Activated naive CD8-positive, alpha-beta T cell treated with anti-CD3 and anti-CD28 coated beads, Interleukin-2, amount 10 ng/mL, durations not matched to agents 7 days and 5 days (primary cell): Measurements from ENCODE around the gene MSGN1. TPM values are rescaled to one million over a fixed set of nuclear protein-coding genes. Genes with fewer than 3 reads are reported as not detected.

Experiments
- ATAC-seq: fragments of 150-1000 bp; cut with Tn5 transposase; one replicate; pipeline ENCODE4 v1.10.0; 2021; ENCODE audit warnings: low read depth, moderate library complexity
- POLR2A ChIA-PET: fragments of 350-600 bp; sonication (Branson Sonifier 250); formaldehyde crosslinking; loops from one replicate; lab custom pipeline; 2021; ENCODE audit warnings: antibody characterized with exemption; lab: Charles Lee
- DNase-seq: peaks from one replicate; pipeline ENCODE4 v3.0.0; 2021
- H3K27ac Mint-ChIP-seq: one replicate; pipeline ENCODE4 v1.8.0; 2022; ENCODE audit warnings: mild to moderate bottlenecking, mixed read lengths
- H3K27me3 Mint-ChIP-seq: one replicate; pipeline ENCODE4 v1.8.0; 2022; ENCODE audit warnings: mild to moderate bottlenecking, moderate library complexity, mixed read lengths
- H3K36me3 Mint-ChIP-seq: one replicate; pipeline ENCODE4 v1.8.0; 2021; ENCODE audit warnings: mild to moderate bottlenecking, mixed read lengths
- H3K4me1 Mint-ChIP-seq: one replicate; pipeline ENCODE4 v1.8.0; 2021; ENCODE audit warnings: mixed read lengths
- H3K4me3 Mint-ChIP-seq: one replicate; pipeline ENCODE4 v1.8.0; 2022; ENCODE audit warnings: mild to moderate bottlenecking, moderate library complexity, mixed read lengths
- H3K9me3 Mint-ChIP-seq: one replicate; pipeline ENCODE4 v1.8.0; 2021; ENCODE audit warnings: mixed read lengths
- total RNA-seq, 2 experiments: library from RNA; stranded (reverse); gene quantifications; one replicate each; pipeline ENCODE4 v1.2.3, GENCODE V29; 2021

MSGN1 gene
- total RNA-seq, 2 experiments from 2014 or later, result not detected

DNA sequence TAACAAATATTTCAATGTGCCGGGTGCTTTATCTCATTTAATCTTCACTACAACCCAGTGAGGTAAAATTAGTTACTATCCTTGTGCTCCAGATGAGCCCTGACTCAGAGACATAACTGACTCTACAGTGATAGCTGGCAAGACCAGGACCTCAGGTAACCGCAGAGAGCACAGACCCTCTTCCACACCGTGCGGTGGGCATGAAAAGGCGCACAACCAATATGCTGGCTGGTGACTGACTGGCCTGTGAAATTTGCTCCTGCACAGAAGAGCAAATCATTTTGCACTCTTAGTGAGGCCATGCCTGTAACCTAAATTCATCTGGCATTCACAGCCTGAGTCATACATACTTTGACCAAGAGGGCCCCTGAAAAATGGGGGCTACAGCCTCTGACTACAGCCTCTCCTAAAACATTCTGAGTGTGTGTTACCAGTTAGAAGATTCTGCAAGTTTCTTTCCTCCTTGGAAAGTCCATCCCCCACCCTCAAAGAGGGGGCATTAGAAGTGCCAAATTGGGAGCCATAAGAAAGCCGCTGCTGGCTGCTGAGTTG lies 22.4 kb upstream of the MSGN1 start:
- no peaks in the 10 kb centered on the region for H3K36me3 Mint-ChIP-seq
- peaks cover 11% of the 10 kb centered on the region for H3K4me1 Mint-ChIP-seq
- H3K9me3 Mint-ChIP-seq, result no peaks in the 10 kb centered on the region
- ATAC-seq (no peak), DNase-seq (no peak)
- peaks cover 42% of the 10 kb centered on the region for H3K27me3 Mint-ChIP-seq
- POLR2A ChIA-PET, result no interaction called here
- H3K4me3 Mint-ChIP-seq, result no peak overlapping the region
- H3K27ac Mint-ChIP-seq, result no peak overlapping the region

DNA sequence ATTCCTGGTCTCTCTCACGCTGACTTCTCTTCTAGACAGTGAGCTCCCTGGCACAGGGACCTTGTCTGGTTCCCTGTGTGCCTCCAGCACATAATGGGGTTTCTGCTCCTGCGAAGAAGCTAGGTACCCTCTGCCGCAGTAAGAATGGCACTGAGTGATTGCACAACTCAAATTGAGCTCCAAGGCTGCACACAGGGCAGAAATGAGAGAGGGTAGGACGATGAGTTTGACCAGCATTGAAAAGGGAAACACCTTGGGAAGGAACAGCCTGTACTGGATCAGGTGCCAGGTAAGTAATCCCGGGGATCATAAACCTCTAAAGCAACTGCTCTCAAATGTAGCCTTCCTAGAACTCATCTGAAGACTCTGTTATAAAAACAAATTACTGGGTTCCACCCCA lies 21.0 kb upstream of the MSGN1 start:
- no peak overlapping the region for H3K27ac Mint-ChIP-seq
- H3K4me1 Mint-ChIP-seq, result peaks cover 18% of the 10 kb centered on the region
- no peak overlapping the region for H3K4me3 Mint-ChIP-seq
- peaks cover 43% of the 10 kb centered on the region for H3K27me3 Mint-ChIP-seq
- no peak for DNase-seq
- POLR2A ChIA-PET, result no interaction called here
- no peaks in the 10 kb centered on the region for H3K9me3 Mint-ChIP-seq
- no peaks in the 10 kb centered on the region for H3K36me3 Mint-ChIP-seq
- ATAC-seq, result no peak

- POLR2A ChIA-PET, result no interaction called here
- no peak for DNase-seq
- no peak for ATAC-seq
- H3K27me3 Mint-ChIP-seq, result peaks cover 30% of the 10 kb centered on the region
- H3K4me1 Mint-ChIP-seq, result peaks cover 7% of the 10 kb centered on the region
- H3K27ac Mint-ChIP-seq, result no peak overlapping the region
- H3K36me3 Mint-ChIP-seq, result no peaks in the 10 kb centered on the region
- H3K4me3 Mint-ChIP-seq, result no peak overlapping the region
- no peaks in the 10 kb centered on the region for H3K9me3 Mint-ChIP-seq
Measured at GRCh38 chr2:17798338-17798737, 17.9 kb upstream of the MSGN1 start.

GRCh38 chr2:17799301-17800120 lies 16.7 kb upstream of the MSGN1 start:
- H3K9me3 Mint-ChIP-seq, result no peaks in the 10 kb centered on the region
- no peak overlapping the region for H3K4me3 Mint-ChIP-seq
- H3K36me3 Mint-ChIP-seq, result no peaks in the 10 kb centered on the region
- no peak for DNase-seq
- POLR2A ChIA-PET, result no interaction called here
- H3K27ac Mint-ChIP-seq, result no peak overlapping the region
- peaks cover 33% of the 10 kb centered on the region for H3K27me3 Mint-ChIP-seq
- H3K4me1 Mint-ChIP-seq, result peaks cover 8% of the 10 kb centered on the region
- ATAC-seq, result peak; percentile 39

DNA sequence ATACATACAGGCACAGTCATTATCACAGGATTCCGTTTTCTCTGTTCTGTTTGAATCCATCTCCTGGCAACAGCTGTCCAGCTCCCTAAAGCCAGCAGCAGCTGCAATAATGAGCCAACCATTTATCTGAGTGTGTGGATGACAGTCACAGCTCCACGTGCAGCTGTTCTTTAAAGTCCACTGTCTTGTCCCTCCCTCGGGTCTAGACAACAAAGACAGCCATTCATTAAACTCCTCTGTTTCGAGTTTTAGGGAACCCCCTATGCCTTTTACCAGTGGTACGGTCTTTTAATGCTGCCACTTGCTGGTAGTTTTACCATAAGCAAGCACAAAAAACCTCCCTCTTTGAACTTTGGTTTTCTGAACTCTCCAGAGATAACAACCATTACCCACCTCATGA lies 16.0 kb upstream of the MSGN1 start:
- ATAC-seq (no peak), DNase-seq (no peak)
- no peak overlapping the region for H3K4me3 Mint-ChIP-seq
- peaks cover 36% of the 10 kb centered on the region for H3K27me3 Mint-ChIP-seq
- peaks cover 8% of the 10 kb centered on the region for H3K4me1 Mint-ChIP-seq
- H3K9me3 Mint-ChIP-seq, result no peaks in the 10 kb centered on the region
- no peaks in the 10 kb centered on the region for H3K36me3 Mint-ChIP-seq
- POLR2A ChIA-PET, result no interaction called here
- no peak overlapping the region for H3K27ac Mint-ChIP-seq

DNA sequence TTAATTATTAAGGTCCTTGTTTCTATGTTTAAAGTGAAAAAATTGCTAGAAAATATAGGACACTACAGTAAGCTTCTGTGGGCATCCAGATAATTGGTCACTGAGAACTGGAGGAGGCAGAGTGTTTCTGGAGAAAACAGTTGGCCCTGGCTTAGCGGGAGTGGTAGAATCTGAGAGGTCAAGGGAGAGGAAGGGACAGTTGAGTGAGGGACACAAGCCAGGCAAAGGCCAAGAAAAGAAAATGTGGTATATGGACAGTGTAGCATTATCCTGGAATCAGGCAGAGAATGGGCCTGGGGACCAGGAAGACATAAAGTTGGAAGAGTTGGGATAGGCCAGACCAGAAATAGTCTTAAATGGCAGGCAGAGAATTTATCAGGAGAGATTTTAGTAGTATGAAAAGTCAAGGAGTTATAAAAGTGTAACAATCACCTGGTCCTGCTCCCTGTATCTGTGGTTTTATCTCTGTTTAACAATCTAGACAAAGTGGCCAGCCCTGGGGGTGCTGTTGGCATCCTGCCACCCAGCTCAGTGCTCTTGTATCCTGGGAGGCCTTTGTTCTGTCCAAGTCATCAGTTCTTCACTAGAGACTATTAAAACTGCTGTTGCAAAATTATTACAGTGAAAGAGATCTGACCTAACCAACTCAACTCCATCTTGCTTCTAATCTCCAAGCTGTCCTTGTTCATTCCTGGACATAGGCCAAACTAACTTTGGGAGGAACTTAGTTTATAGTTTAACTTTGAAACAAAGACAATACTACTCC lies 15.4 kb upstream of the MSGN1 start:
- H3K4me1 Mint-ChIP-seq, result peaks cover 8% of the 10 kb centered on the region
- ATAC-seq (no peak), DNase-seq (no peak)
- H3K4me3 Mint-ChIP-seq, result no peak overlapping the region
- H3K27ac Mint-ChIP-seq, result no peak overlapping the region
- peaks cover 33% of the 10 kb centered on the region for H3K27me3 Mint-ChIP-seq
- POLR2A ChIA-PET, result no interaction called here
- no peaks in the 10 kb centered on the region for H3K9me3 Mint-ChIP-seq
- no peaks in the 10 kb centered on the region for H3K36me3 Mint-ChIP-seq

GRCh38 chr2:17803497-17803896 lies 12.8 kb upstream of the MSGN1 start:
- H3K9me3 Mint-ChIP-seq, result no peaks in the 10 kb centered on the region
- no peaks in the 10 kb centered on the region for H3K36me3 Mint-ChIP-seq
- H3K4me3 Mint-ChIP-seq, result no peak overlapping the region
- DNase-seq (no peak), ATAC-seq (no peak)
- H3K4me1 Mint-ChIP-seq, result peaks cover 8% of the 10 kb centered on the region
- POLR2A ChIA-PET, result no interaction called here
- H3K27ac Mint-ChIP-seq, result no peak overlapping the region
- peaks cover 30% of the 10 kb centered on the region for H3K27me3 Mint-ChIP-seq

DNA sequence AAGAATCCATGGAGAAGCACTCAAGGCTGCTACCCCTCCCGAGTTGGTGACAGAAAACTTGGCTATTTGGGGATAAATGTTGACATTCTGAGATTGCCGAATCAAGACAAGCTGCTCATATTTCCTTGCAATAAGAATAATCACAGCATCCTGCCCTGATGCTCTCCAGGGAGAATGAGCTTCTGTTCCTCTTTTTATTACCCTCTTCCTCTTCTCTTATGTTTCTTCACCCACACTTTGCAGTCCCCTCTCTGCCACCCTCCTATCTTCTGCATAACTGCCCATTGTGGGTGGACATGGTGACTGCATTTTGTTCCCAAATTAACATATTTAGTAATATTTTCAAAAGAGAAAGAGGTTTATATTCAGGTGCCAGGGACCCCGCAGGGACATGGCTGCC lies 11.9 kb upstream of the MSGN1 start:
- no peak overlapping the region for H3K4me3 Mint-ChIP-seq
- POLR2A ChIA-PET, result no interaction called here
- peaks cover 26% of the 10 kb centered on the region for H3K27me3 Mint-ChIP-seq
- no peak overlapping the region for H3K27ac Mint-ChIP-seq
- H3K4me1 Mint-ChIP-seq, result peaks cover 5% of the 10 kb centered on the region
- no peak for ATAC-seq
- no peak for DNase-seq
- no peaks in the 10 kb centered on the region for H3K9me3 Mint-ChIP-seq
- no peaks in the 10 kb centered on the region for H3K36me3 Mint-ChIP-seq

GRCh38 chr2:17805166-17805565 lies 11.1 kb upstream of the MSGN1 start:
- no peaks in the 10 kb centered on the region for H3K9me3 Mint-ChIP-seq
- POLR2A ChIA-PET, result no interaction called here
- ATAC-seq, result no peak

DNA sequence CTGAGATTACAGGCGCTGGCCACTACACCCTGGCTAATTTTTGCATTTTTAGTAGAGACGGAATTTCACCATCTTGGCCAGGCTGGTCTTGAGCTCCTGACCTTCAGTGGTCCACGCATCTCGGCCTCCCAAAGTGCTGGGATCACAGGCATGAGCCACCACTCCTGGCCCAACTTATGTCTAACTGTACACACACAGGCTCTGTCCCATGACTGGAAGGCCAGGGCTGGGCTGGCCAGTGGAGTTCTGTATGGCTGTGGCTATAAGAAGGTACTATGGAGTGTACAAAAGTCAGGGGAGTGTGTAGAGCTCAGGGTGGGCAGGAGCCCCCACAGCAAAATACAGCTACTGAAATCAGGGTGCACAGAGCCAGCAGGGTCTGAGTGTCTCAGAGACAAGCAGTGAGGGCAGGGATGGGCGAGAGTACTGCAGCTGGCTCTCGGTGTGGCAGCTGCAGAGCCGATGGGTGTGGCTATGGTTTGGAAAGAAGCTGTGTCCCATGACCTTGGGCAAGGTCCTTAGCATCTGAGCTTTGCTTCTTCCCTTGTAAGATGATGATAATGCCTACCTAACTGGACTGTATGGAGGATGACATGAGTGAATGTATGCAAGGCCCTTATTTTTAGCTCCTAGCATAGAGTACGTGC lies 10.4 kb upstream of the MSGN1 start:
- POLR2A ChIA-PET, result no interaction called here

More at GRCh38 chr2:17805166-17805565, 11.1 kb upstream of the MSGN1 start:
- Mint-ChIP-seq H3K36me3 (no peaks in the 10 kb centered on the region), H3K27ac (no peak overlapping the region), H3K27me3 (peaks cover 30% of the 10 kb centered on the region), H3K4me3 (no peak overlapping the region), H3K4me1 (peaks cover 2% of the 10 kb centered on the region)
- DNase-seq, result no peak

DNA sequence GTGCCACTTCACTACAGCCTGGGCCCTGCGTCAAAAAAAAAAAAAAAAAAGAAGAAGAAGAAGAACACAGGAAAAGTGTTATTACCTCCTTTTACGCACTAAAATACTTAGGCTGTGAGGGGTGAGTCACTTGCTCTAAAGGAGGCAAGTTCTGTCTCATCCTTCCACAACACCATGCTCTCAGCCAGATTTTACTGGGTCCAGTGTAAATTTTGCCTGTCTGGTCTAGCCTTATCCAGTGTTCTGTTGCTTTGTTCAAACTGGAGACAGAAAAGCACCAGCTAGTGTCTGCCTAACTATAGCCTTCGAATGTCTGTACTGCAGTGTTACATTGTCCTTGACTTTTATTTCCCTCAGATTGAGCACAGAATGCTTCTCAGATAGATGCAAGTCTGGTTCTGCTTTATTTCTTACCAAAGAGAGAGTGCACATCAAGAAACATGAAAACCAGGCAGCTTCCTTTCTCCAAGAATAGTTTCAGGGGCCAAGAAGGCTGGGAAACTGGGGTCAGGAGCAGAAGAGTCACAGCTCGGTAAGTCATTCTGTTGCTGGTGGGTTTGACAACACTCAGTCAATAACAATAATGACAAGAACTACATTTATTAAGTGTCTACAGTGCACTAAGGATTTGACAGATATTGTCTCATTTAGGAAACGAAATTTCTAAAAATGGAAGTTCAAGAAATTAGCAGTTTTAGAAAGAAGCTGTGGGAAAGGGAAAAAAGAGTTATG lies 3.1 kb upstream of the MSGN1 start:
- Mint-ChIP-seq H3K9me3 (no peaks in the 10 kb centered on the region), H3K4me3 (no peak overlapping the region), H3K27me3 (peaks cover 40% of the 10 kb centered on the region), H3K4me1 (peaks cover 7% of the 10 kb centered on the region), H3K27ac (no peak overlapping the region), H3K36me3 (no peaks in the 10 kb centered on the region)
- ATAC-seq (no peak), DNase-seq (no peak)
- POLR2A ChIA-PET, result no interaction called here

More for the DNA sequence above, 10.4 kb upstream of the MSGN1 start:
- Mint-ChIP-seq H3K36me3 (no peaks in the 10 kb centered on the region), H3K27ac (no peak overlapping the region), H3K4me1 (peaks cover 2% of the 10 kb centered on the region), H3K9me3 (no peaks in the 10 kb centered on the region), H3K27me3 (peaks cover 32% of the 10 kb centered on the region), H3K4me3 (no peak overlapping the region)
- ATAC-seq, result no peak
- DNase-seq, result no peak

DNA sequence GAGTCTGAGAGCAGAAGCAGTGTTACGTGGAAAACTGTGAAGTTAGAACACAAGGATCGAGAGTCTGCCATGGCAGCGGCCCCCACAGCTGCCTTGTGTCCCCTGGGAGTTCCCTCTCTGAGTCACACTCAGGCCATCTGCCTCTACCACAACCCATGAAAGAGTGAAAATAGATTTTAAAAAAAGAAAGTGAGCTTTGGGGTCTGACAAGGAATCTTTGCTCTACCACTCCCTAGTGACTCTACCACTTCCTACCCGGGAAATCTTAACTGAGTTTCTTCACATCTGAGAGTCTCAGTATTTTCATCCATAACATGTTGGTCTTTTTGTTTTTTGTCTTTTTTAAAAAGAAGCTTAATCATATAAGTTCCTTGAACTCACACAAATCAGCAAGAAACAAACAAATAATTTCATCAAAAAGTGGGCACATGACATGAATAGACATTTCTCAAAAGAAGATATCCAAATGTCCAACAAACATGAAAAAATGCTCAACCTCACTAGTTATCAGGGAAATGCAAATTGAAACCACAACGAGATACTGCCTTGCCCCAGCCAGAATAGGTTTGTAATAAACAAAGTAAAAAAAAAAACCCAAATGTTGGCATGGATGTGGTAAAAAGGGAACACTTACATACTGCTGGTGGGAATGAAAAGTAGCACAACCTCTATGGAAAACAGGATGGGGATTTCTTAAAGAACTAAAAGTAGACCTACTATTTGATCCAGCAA lies 2.4 kb upstream of the MSGN1 start:
- peaks cover 43% of the 10 kb centered on the region for H3K27me3 Mint-ChIP-seq
- ATAC-seq, result no peak
- no peak overlapping the region for H3K4me3 Mint-ChIP-seq

More for the DNA sequence above, 2.4 kb upstream of the MSGN1 start:
- Mint-ChIP-seq H3K27ac (no peak overlapping the region), H3K36me3 (no peaks in the 10 kb centered on the region), H3K9me3 (no peaks in the 10 kb centered on the region), H3K4me1 (peaks cover 7% of the 10 kb centered on the region)
- no peak for DNase-seq
- POLR2A ChIA-PET, result no interaction called here
